Fibroblast of peridontal ligament (primary cell): ENCODE measurements around the gene SLC10A6.

Source experiments
- DNase-seq: peaks from one replicate; pipeline ENCODE4 v3.0.0-alpha.2; 2010; ENCODE audit errors: extremely low read depth

SLC10A6 gene

DNA sequence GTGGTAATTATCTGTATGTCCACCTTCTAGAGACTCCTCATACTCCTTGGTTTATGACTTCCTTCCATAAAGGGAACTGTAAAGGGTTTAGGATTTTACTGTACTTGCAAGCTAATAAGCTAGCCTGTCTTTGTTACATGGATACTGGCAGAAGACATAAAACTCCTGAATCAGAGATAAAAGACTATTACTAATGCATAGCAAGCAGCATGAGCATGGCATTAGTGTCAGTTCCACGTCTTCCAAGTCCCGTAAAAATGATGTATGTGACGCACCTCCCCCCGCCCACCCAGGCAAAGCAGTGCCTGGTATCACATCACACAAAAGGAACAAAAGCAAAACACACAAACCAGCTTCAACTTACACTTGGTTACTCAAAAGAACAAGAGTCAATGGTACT, 71.0 kb downstream of the SLC10A6 start:
- DNase-seq = no peak

DNA sequence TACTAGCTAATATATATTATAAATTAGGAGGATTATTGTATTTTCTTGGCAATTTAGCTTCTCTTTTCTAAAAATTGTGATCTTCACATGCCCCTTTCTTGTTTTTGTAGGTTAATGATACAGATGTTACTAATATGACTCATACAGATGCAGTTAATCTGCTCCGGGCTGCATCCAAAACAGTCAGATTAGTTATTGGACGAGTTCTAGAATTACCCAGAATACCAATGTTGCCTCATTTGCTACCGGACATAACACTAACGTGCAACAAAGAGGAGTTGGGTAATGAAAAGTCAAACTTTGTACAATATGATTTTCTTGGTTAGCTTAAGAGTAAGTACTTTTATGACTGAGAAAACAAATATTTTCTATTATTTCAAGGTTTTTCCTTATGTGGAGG, 74.1 kb downstream of the SLC10A6 start:
- DNase-seq = no peak
